Measurements from ENCODE around the gene DISC1. TPM values are rescaled to one million over a fixed set of nuclear protein-coding genes. Genes with fewer than 3 reads are reported as not detected.

DISC1 gene
- total and polyA plus RNA-seq, 2 of the 13 experiments (the other 11 are each of a cell fraction or from before 2014, with no cell fraction given), result 4.2 to 4.6 TPM

DNA sequence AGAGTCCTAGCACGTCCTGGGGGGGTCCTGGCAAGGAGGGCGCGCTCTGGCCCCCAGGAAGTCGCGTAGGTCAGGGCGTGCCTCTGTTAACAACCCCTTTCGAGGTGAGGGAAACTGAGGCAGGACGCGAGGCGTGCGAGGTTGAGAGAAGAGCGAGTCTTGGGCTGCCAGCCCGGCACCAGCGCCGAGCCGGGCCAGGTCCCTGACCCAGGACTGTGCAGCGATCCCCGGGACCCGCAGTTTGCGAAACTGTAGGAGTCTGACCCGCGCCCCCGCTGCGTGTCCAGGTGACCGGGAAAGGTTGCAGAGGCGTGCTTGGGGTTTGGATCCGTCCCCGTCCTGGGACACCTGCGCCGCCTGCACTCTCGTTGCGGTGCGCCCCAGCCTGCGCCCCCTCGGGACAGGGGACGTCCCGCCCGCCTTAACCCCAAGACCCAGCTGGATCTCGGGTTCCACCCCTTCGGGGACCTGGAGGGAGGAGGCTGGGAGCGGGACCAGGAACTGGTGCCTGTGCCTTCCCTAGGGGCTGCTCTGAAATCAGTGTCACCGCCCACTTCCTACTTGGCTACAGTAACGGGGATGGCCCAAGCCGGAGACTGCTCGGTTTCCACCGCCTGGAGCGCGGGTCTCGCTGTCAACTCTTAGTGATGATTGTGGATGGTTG lies 493 bp downstream of the DISC1 start (continued):
- TF ChIP-seq ZNF710 (CRISPR knock-in tag; IDR thresholded peaks at IDR 0.05; ENCODE audit: borderline replicate concordance) (no peak), ZNF777 (CRISPR knock-in tag; IDR thresholded peaks at IDR 0.05) (peak; percentile 77), ISX (CRISPR knock-in tag; conservative IDR thresholded peaks at IDR 0.05) (no peak), PHF5A (CRISPR knock-in tag; IDR thresholded peaks at IDR 0.05; ENCODE audit: low read depth, unreplicated experiment) (no peak), ZFX (CRISPR knock-in tag; IDR thresholded peaks at IDR 0.05; ENCODE audit: low read depth) (peak; percentile 12; the same call in 1 of the 2 replicates), SMAD1 (CRISPR knock-in tag; IDR thresholded peaks at IDR 0.05; ENCODE audit: borderline replicate concordance, low read depth) (0 out of 2 replicates have a peak, but pooled peaks have one; percentile 24), ZNF543 (CRISPR knock-in tag; IDR thresholded peaks at IDR 0.05) (no peak; the same call in 1 of the 2 replicates), HOXD1 (CRISPR knock-in tag; IDR thresholded peaks at IDR 0.05) (no peak), CHCHD3 (CRISPR knock-in tag; IDR thresholded peaks at IDR 0.05) (no peak), ZBED4 (CRISPR knock-in tag; IDR thresholded peaks at IDR 0.05; ENCODE audit: borderline replicate concordance) (no peak), SNAPC2 (CRISPR knock-in tag; IDR thresholded peaks at IDR 0.05) (no peak), ZNF546 (CRISPR knock-in tag; conservative IDR thresholded peaks at IDR 0.05) (no peak), ZNF256 (CRISPR knock-in tag; conservative IDR thresholded peaks at IDR 0.05) (no peak), NFATC3 (CRISPR knock-in tag; IDR thresholded peaks at IDR 0.05) (no peak), ZMAT3 (CRISPR knock-in tag; conservative IDR thresholded peaks at IDR 0.05) (0 out of 2 replicates have a peak, but pooled peaks have one; percentile 3), ZNF772 (CRISPR knock-in tag; IDR thresholded peaks at IDR 0.05) (peak; percentile 57; the same call in 1 of the 2 replicates), SRY (CRISPR knock-in tag; IDR thresholded peaks at IDR 0.05) (peak; percentile 33; the same call in 1 of the 2 replicates), ASH2L (IDR thresholded peaks at IDR 0.05; ENCODE audit: insufficient read length, low read depth, low read length) (no peak), ZSCAN12 (CRISPR knock-in tag; IDR thresholded peaks at IDR 0.05) (no peak), ZNF776 (CRISPR knock-in tag; IDR thresholded peaks at IDR 0.05) (no peak)
- TF ChIP-seq, protein P1, sequence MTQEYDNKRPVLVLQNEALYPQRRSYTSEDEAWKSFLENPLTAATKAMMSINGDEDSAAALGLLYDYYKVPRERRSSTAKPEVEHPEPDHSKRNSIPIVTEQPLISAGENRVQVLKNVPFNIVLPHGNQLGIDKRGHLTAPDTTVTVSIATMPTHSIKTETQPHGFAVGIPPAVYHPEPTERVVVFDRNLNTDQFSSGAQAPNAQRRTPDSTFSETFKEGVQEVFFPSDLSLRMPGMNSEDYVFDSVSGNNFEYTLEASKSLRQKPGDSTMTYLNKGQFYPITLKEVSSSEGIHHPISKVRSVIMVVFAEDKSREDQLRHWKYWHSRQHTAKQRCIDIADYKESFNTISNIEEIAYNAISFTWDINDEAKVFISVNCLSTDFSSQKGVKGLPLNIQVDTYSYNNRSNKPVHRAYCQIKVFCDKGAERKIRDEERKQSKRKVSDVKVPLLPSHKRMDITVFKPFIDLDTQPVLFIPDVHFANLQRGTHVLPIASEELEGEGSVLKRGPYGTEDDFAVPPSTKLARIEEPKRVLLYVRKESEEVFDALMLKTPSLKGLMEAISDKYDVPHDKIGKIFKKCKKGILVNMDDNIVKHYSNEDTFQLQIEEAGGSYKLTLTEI (CRISPR knock-in tag; conservative IDR thresholded peaks at IDR 0.05), result no peak
